Measurements from ENCODE around the gene HOXA7. TPM values are rescaled to one million over a fixed set of nuclear protein-coding genes. Genes with fewer than 3 reads are reported as not detected.

The HOXA7 gene
- total and polyA plus RNA-seq, 4 donors: 1.0 to 2.2 (median 1.4) TPM

GRCh38 chr7:27203964-27204594 lies 47.6 kb upstream of the HOXA7 start:
- Histone ChIP-seq H3K36me3 (ENCODE audit: control insufficient read depth in 4 of 4, insufficient read depth in 4 of 4, low read length in 4 of 4) (no peaks in the 10 kb centered on the region), H3K9me3 (ENCODE audit: control insufficient read depth in 4 of 4, insufficient read depth in 3 of 4, low read length in 3 of 4) (peaks cover 0 to 12% (median 0%) of the 10 kb centered on the region in 4 donors), H3K4me1 (ENCODE audit: control insufficient read depth in 5 of 5, insufficient read depth in 5 of 5, low read length in 5 of 5) (peaks cover 0 to 26% (median 3%) of the 10 kb centered on the region in 5 donors), H3K27ac (ENCODE audit: low read depth in 1 of 2, low read length in 1 of 2) (no peak overlapping the region), H3K9ac (ENCODE audit: insufficient read depth in 1 of 2, low read length in 2 of 2) (no peak overlapping the region), H3K4me3 (no peak overlapping the region), H3K27me3 (ENCODE audit: control insufficient read depth in 3 of 3, insufficient read depth in 3 of 3, low read length in 2 of 3) (peaks cover 0 to 90% (median 90%) of the 10 kb centered on the region in 3 donors)
- ATAC-seq (ENCODE audit: insufficient read depth, low FRiP score) (no peak), DNase-seq (no peak)
- 22 to 26% methylated on average over 4 of the region's 4 CpGs for WGBS, 2 donors
- no peak for TF ChIP-seq CTCF (IDR thresholded peaks at IDR 0.05; ENCODE audit: control extremely low read depth, extremely low read depth)

- H3K27ac ChIP-seq (ENCODE audit: low read depth in 1 of 2, low read length in 1 of 2): no peak overlapping the region
- no peak for TF ChIP-seq CTCF (IDR thresholded peaks at IDR 0.05; ENCODE audit: control extremely low read depth, extremely low read depth)
- no peak for ATAC-seq (ENCODE audit: insufficient read depth, low FRiP score)
- peaks cover 0 to 31% (median 3%) of the 10 kb centered on the region in 5 donors for H3K4me1 ChIP-seq (ENCODE audit: control insufficient read depth in 5 of 5, insufficient read depth in 5 of 5, low read length in 5 of 5)
- H3K4me3 ChIP-seq: no peak overlapping the region
- no peak for DNase-seq
- H3K36me3 ChIP-seq (ENCODE audit: control insufficient read depth in 4 of 4, insufficient read depth in 4 of 4, low read length in 4 of 4): no peaks in the 10 kb centered on the region
- H3K9ac ChIP-seq (ENCODE audit: insufficient read depth in 1 of 2, low read length in 2 of 2): no peak overlapping the region
- WGBS, 2 donors: 9 to 16% methylated on average over 10 of the region's 10 CpGs
- peaks cover 0 to 13% (median 0%) of the 10 kb centered on the region in 4 donors for H3K9me3 ChIP-seq (ENCODE audit: control insufficient read depth in 4 of 4, insufficient read depth in 3 of 4, low read length in 3 of 4)
- H3K27me3 ChIP-seq (ENCODE audit: control insufficient read depth in 3 of 3, insufficient read depth in 3 of 3, low read length in 2 of 3): peaks cover 0 to 90% (median 90%) of the 10 kb centered on the region in 3 donors
Observed at GRCh38 chr7:27203365-27203953, 47.0 kb upstream of the HOXA7 start.

- Histone ChIP-seq H3K9me3 (ENCODE audit: control insufficient read depth in 4 of 4, insufficient read depth in 3 of 4, low read length in 3 of 4) (peaks cover 0 to 17% (median 0%) of the 10 kb centered on the region in 4 donors), H3K4me1 (ENCODE audit: control insufficient read depth in 5 of 5, insufficient read depth in 5 of 5, low read length in 5 of 5) (peaks cover 0 to 34% (median 3%) of the 10 kb centered on the region in 5 donors), H3K27me3 (ENCODE audit: control insufficient read depth in 3 of 3, insufficient read depth in 3 of 3, low read length in 2 of 3) (peaks cover 0 to 90% (median 90%) of the 10 kb centered on the region in 3 donors), H3K27ac (ENCODE audit: low read depth in 1 of 2, low read length in 1 of 2) (no peak overlapping the region), H3K4me3 (no peak overlapping the region), H3K9ac (ENCODE audit: insufficient read depth in 1 of 2, low read length in 2 of 2) (no peak overlapping the region), H3K36me3 (ENCODE audit: control insufficient read depth in 4 of 4, insufficient read depth in 4 of 4, low read length in 4 of 4) (no peaks in the 10 kb centered on the region)
- DNase-seq (peak in 1 of 3 donors; percentile 39), ATAC-seq (ENCODE audit: insufficient read depth, low FRiP score) (no peak)
- no peak for TF ChIP-seq CTCF (IDR thresholded peaks at IDR 0.05; ENCODE audit: control extremely low read depth, extremely low read depth)
- WGBS, 2 donors: 6 to 10% methylated on average over 3 of the region's 3 CpGs
Observed at GRCh38 chr7:27202862-27203134, 46.3 kb upstream of the HOXA7 start.
